ENCODE results near the gene PRDM5.

DNA sequence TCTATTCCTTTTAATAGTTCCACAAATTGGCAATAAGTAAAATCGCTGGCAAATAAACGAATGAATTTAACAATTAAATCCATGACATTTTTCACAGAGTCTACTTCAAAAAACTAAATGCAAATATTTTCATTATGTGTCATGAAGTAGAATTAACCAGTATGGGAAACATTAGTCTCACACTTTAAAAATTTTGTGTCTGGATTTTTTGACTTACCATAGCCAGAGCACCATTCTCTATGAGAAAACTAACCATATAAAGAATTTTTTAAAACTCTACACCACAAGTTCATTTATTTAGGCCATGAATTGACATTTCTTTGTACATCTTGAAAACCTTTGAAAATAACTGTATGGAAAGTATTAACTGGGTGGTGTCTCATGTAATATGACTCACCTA lies 41.2 kb downstream of the PRDM5 start:
- TF ChIP-seq, protein P1, sequence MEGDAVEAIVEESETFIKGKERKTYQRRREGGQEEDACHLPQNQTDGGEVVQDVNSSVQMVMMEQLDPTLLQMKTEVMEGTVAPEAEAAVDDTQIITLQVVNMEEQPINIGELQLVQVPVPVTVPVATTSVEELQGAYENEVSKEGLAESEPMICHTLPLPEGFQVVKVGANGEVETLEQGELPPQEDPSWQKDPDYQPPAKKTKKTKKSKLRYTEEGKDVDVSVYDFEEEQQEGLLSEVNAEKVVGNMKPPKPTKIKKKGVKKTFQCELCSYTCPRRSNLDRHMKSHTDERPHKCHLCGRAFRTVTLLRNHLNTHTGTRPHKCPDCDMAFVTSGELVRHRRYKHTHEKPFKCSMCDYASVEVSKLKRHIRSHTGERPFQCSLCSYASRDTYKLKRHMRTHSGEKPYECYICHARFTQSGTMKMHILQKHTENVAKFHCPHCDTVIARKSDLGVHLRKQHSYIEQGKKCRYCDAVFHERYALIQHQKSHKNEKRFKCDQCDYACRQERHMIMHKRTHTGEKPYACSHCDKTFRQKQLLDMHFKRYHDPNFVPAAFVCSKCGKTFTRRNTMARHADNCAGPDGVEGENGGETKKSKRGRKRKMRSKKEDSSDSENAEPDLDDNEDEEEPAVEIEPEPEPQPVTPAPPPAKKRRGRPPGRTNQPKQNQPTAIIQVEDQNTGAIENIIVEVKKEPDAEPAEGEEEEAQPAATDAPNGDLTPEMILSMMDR (conservative IDR thresholded peaks at IDR 0.05), result no peak
- no peak for TF ChIP-seq EZH2 (IDR thresholded peaks at IDR 0.05; ENCODE audit: low read depth)
